GM19193 (cell line): ENCODE measurements around the gene PPARGC1A.

Experiments
- POLR2A ChIP-seq: IDR thresholded peaks from 4 replicates; pipeline ENCODE4 v1.6.1; 2011; ENCODE audit not compliant: insufficient read depth, insufficient read length; ENCODE audit errors: extremely low read depth

Gene PPARGC1A

DNA sequence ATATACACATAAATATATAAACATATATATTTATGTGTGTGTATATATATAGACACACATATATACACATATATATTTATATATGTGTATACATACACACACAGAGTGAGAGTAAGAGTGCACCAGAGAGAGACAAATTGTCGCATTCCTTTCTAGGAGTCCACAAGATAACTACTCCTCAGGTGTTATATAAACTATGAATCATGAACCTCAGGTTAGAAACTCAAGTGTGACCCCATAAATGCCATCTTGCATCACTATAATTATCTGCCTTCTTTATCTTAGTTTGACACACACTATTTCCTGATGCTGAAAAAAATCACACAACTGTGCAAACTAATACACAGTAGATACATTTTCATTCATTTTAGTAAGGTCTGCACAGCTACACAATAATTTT, 135.2 kb downstream of the PPARGC1A start:
- TF ChIP-seq POLR2A = no peak

DNA sequence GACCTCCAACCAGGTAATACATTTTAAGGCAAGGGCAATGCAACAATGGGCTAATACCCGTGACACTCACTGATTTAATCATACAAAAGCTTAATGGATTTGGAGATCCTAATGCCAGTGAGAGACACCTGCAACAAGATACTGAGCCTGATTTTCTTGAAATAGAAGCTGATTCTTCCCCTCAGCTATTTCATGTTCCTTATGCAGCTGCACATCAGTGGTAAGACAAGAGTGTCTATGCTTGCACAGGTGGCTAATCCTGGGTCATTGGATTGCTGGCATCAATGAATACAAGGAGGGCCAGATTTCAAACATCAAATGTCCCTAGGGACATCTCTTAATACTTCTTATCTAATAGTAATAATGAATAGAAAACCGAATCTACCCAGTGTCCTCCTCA, 139.7 kb downstream of the PPARGC1A start:
- TF ChIP-seq POLR2A = no peak

DNA sequence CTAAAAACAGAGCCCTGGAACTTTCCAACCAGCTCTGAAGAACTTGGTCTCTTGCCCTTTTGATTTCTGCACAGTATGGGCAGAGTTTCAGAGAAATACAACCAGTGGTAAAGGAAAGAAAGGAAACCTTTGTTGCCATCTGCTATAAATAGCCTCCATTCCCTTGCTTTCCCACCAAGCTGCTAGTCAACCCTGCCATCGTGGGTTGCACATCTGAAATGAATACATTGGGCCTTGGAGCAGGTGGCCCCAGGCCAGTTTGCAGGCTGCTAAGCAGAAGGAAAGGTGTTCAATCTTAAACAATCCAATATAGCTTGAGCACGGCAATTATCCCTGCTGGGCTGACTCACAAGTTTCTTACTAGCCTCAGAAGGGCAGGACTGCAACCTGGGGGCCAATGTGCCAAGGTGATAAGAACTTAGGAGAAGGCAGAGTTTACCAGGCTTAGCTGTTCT, 142.5 kb downstream of the PPARGC1A start:
- no peak for TF ChIP-seq POLR2A

DNA sequence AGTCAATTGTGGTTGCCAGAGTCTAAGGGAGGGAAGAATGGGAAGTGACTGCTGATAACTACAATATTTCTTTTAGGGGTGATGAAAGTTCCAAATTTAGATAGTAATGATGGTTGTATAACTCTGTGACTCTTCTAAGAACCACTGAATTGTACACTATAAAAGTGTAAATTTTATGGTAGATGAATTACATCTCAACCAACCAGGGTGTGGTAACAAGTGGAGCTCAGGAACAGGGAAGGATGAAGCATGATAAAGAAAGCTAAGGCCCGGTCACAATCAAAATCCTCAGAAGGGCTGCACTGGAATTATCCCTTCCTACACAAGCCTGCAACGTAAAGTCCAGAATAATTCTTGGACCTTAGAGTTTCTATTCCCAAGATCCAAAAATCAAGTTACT, 143.2 kb downstream of the PPARGC1A start:
- TF ChIP-seq POLR2A = no peak

DNA sequence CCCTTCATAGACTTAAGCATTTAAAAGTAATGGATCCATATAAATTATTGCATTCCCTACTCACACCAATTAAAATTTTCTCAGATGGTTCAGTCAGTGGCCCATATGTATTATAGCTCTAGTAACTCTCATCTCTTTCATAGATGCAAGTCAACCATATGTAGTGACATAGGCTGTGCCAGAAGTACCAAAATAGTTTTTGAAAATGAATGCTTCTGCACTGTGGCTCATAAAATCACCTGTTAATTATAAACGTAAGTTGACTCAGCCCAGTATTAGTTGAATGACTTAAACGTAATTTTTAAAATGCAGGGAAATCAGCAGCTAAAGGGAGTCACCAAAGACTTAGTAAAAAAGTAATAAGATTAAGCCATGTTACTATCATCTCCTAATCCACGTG, 143.8 kb downstream of the PPARGC1A start:
- TF ChIP-seq POLR2A = no peak

GRCh38 chr4:23745377-23745776, 144.5 kb downstream of the PPARGC1A start:
- no peak for TF ChIP-seq POLR2A
